Osteocyte (in vitro differentiated cells): ENCODE measurements around the gene HECW1. TPM values are rescaled to one million over a fixed set of nuclear protein-coding genes. Genes with fewer than 3 reads are reported as not detected.
A peak's percentile ranks its signal among the peaks of the same experiment; 100 is the strongest.

Source experiments
- DNase-seq: peaks from one replicate; pipeline ENCODE4 v3.0.0; 2021; ENCODE audit warnings: mixed read lengths; ENCODE audit not compliant: unreplicated experiment; ENCODE audit errors: extremely low spot score
- H3K27ac Mint-ChIP-seq: one replicate; pipeline ENCODE4 v1.8.0; 2021; ENCODE audit warnings: mild to moderate bottlenecking, mixed read lengths; ENCODE audit not compliant: unreplicated experiment
- H3K27me3 Mint-ChIP-seq: one replicate; pipeline ENCODE4 v1.8.0; 2021; ENCODE audit warnings: mixed read lengths; ENCODE audit not compliant: unreplicated experiment
- H3K36me3 Mint-ChIP-seq: one replicate; pipeline ENCODE4 v1.8.0; 2021; ENCODE audit warnings: mixed read lengths; ENCODE audit not compliant: unreplicated experiment
- H3K4me1 Mint-ChIP-seq: one replicate; pipeline ENCODE4 v1.8.0; 2021; ENCODE audit warnings: mixed read lengths; ENCODE audit not compliant: unreplicated experiment
- H3K4me3 Mint-ChIP-seq: one replicate; pipeline ENCODE4 v1.8.0; 2021; ENCODE audit warnings: mild to moderate bottlenecking, moderate library complexity, mixed read lengths; ENCODE audit not compliant: unreplicated experiment
- H3K9me3 Mint-ChIP-seq: one replicate; pipeline ENCODE4 v1.8.0; 2021; ENCODE audit warnings: mixed read lengths; ENCODE audit not compliant: unreplicated experiment
- total RNA-seq: library from RNA; stranded (reverse); gene quantifications from 2 replicates; pipeline ENCODE4 v1.2.1, GENCODE V29; 2021
- TF ChIP-seq, protein P1 (sequence below): fragments of 200-600 bp; sonication (generic); IDR thresholded peaks from 2 replicates; pipeline ENCODE4 v1.5.0; 2021; ENCODE audit warnings: antibody characterized with exemption, mild to moderate bottlenecking, moderate library complexity

The HECW1 gene
- total RNA-seq, 1 donor from 2014 or later, result 0.16 TPM

DNA sequence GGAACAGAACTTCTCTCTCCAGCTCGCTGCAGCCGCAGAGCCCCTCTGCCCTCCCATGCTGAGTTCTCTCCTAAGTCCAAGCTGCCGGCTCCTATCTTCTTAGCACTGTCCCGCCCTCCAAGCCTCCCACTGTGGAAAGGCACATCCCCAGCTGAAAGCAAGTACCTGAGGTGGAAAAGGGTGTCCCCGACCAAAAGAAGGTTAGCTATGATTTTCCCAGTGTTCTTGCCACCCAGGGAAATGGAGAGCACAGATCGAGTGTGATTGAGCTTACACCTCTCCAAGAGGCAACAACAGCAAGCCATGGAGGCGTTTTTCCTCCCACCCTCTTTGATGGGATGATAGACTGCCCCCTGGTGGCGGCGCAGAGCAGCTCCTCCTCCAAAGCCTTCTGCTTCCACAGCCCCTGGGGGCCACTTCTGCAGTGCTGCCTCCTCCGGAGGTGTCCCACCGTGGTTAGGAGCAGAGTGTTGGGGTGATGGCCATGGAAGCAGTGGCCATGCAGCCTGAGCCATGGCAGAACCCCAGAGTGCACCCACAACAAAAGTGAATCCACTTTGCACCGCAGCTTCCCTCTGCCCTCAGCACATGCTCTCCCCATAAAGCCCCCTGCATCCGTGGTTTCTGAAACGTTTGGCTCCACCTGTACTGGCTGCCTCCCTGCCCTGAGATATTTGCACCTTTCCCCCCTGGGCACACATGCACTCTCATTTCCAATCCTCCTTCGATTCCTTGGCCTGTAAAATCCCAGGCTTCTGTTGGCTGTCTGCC, 327.4 kb downstream of the HECW1 start:
- H3K4me3 Mint-ChIP-seq, result no peak overlapping the region
- DNase-seq, result no peak

DNA sequence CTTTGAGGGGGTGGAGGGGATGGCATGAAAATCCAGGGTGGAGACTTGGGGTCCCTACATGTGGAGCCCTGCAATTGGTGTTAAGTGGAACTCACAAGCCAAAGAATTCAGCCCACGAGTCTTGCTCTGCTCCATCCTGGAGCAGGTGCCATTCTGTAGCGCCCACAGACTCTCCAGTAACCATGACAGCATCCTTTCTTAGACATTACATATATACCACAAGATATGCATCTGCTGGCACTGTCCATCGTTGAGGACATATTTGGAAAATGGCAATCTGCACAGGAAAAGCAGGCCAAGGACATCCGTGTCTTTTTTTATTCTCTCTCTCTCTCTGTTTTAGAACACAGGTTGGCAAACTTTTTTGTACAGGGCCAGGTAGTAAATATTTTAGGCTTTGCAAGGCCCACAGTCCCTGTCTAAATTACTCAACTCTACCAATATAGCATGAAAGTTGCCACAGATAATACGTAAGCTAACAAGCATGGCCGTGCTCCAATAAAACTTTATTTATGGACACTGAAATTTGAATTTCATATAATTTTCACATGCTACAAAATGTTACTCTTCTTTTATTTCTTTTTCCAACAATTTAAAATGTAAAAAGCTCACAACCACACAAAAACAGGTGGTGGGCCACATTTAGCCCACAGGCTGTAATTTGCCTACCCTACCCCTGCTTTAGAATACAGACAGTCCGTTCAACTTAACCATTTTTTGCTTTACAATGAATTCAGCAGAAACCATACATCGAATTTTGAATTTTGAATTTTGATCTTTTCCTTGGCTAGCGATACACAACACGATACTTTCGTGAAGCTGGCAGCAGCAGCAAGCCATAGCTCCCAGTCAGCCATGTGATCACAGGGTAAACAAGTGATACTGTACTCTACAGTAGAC, 329.0 kb downstream of the HECW1 start:
- Mint-ChIP-seq H3K27me3 (peaks cover 26% of the 10 kb centered on the region), H3K27ac (no peak overlapping the region), H3K4me1 (no peaks in the 10 kb centered on the region), H3K36me3 (no peaks in the 10 kb centered on the region), H3K9me3 (no peaks in the 10 kb centered on the region), H3K4me3 (no peak overlapping the region)
- TF ChIP-seq, protein P1, sequence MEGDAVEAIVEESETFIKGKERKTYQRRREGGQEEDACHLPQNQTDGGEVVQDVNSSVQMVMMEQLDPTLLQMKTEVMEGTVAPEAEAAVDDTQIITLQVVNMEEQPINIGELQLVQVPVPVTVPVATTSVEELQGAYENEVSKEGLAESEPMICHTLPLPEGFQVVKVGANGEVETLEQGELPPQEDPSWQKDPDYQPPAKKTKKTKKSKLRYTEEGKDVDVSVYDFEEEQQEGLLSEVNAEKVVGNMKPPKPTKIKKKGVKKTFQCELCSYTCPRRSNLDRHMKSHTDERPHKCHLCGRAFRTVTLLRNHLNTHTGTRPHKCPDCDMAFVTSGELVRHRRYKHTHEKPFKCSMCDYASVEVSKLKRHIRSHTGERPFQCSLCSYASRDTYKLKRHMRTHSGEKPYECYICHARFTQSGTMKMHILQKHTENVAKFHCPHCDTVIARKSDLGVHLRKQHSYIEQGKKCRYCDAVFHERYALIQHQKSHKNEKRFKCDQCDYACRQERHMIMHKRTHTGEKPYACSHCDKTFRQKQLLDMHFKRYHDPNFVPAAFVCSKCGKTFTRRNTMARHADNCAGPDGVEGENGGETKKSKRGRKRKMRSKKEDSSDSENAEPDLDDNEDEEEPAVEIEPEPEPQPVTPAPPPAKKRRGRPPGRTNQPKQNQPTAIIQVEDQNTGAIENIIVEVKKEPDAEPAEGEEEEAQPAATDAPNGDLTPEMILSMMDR, result no peak
- no peak for DNase-seq

More for the DNA sequence above, 327.4 kb downstream of the HECW1 start:
- H3K9me3 Mint-ChIP-seq, result no peaks in the 10 kb centered on the region
- TF ChIP-seq, protein P1, result peak; percentile 71
- H3K4me1 Mint-ChIP-seq, result no peaks in the 10 kb centered on the region
- H3K27ac Mint-ChIP-seq, result no peak overlapping the region
- H3K27me3 Mint-ChIP-seq, result peaks cover 24% of the 10 kb centered on the region
- H3K36me3 Mint-ChIP-seq, result no peaks in the 10 kb centered on the region

DNA sequence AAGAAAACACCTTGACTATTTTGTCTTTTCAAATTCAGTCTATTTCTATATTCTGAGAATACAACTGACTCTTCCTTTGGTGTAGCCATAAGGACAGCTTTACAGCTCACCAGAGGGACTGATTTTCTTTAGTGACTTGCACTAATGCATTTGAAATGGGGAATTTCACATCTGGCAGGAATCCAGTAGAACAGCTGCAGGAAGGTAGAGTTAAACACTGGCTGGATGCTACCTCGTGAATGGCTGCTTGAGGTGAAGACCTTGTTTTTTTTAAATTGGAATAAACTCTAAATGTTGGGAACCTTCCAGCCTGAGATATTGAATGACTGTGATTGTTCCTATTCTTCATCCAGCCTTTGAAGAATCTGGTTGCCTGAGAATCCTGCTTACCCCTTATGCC, 330.9 kb downstream of the HECW1 start:
- Mint-ChIP-seq H3K27me3 (peaks cover 24% of the 10 kb centered on the region), H3K36me3 (no peaks in the 10 kb centered on the region), H3K9me3 (no peaks in the 10 kb centered on the region), H3K4me1 (no peaks in the 10 kb centered on the region), H3K4me3 (no peak overlapping the region), H3K27ac (no peak overlapping the region)
- DNase-seq, result no peak
- TF ChIP-seq, protein P1, result no peak

DNA sequence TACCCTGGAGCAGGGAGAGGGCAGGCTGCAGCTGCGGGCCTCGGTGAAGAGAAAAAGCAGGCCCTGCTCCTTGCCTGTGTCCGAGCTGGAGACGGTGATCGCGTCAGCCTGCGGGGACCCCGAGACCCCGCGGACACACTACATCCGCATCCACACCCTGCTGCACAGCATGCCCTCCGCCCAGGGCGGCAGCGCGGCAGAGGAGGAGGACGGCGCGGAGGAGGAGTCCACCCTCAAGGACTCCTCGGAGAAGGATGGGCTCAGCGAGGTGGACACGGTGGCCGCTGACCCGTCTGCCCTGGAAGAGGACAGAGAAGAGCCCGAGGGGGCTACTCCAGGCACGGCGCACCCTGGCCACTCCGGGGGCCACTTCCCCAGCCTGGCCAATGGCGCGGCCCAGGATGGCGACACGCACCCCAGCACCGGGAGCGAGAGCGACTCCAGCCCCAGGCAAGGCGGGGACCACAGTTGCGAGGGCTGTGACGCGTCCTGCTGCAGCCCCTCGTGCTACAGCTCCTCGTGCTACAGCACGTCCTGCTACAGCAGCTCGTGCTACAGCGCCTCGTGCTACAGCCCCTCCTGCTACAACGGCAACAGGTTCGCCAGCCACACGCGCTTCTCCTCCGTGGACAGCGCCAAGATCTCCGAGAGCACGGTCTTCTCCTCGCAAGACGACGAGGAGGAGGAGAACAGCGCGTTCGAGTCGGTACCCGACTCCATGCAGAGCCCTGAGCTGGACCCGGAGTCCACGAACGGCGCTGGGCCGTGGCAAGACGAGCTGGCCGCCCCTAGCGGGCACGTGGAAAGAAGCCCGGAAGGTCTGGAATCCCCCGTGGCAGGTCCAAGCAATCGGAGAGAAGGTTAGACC, 332.5 kb downstream of the HECW1 start:
- Mint-ChIP-seq H3K27me3 (peaks cover 27% of the 10 kb centered on the region), H3K4me1 (no peaks in the 10 kb centered on the region), H3K4me3 (no peak overlapping the region), H3K36me3 (no peaks in the 10 kb centered on the region), H3K27ac (no peak overlapping the region), H3K9me3 (no peaks in the 10 kb centered on the region)
- TF ChIP-seq, protein P1, result no peak
- DNase-seq, result no peak
